Measurements from ENCODE around the gene AMZ2. TPM values are rescaled to one million over a fixed set of nuclear protein-coding genes. Genes with fewer than 3 reads are reported as not detected.
A peak's percentile ranks its signal among the peaks of the same experiment; 100 is the strongest.

The AMZ2 gene
- total RNA-seq, 1 experiment from 2014 or later: 73.7 TPM

- DNase-seq: no peak
- H3K4me3 ChIP-seq (ENCODE audit: insufficient read depth, low read depth, low read length): no peak overlapping the region
- H3K27me3 ChIP-seq (ENCODE audit: control insufficient read depth, insufficient read depth, low read length): peaks cover 1% of the 10 kb centered on the region; the same call in 1 of the 2 replicates
- no peaks in the 10 kb centered on the region for H3K36me3 ChIP-seq (replicated peaks; ENCODE audit: control insufficient read depth, insufficient read depth, low read length)
Measured at GRCh38 chr17:68298601-68299000, 50.8 kb downstream of the AMZ2 start.

GRCh38 chr17:68299817-68300216, 52.0 kb downstream of the AMZ2 start:
- no peak for DNase-seq
- no peaks in the 10 kb centered on the region for H3K27me3 ChIP-seq (ENCODE audit: control insufficient read depth, insufficient read depth, low read length)
- H3K36me3 ChIP-seq (replicated peaks; ENCODE audit: control insufficient read depth, insufficient read depth, low read length): no peaks in the 10 kb centered on the region
- H3K4me3 ChIP-seq (ENCODE audit: insufficient read depth, low read depth, low read length): no peak overlapping the region

GRCh38 chr17:68301438-68301959, 53.7 kb downstream of the AMZ2 start:
- peak; percentile 67 for DNase-seq
- no peaks in the 10 kb centered on the region for H3K36me3 ChIP-seq (replicated peaks; ENCODE audit: control insufficient read depth, insufficient read depth, low read length)
- no peak overlapping the region for H3K4me3 ChIP-seq (ENCODE audit: insufficient read depth, low read depth, low read length)
- no peaks in the 10 kb centered on the region for H3K27me3 ChIP-seq (ENCODE audit: control insufficient read depth, insufficient read depth, low read length)

GRCh38 chr17:68302066-68302564, 54.3 kb downstream of the AMZ2 start:
- no peak for DNase-seq
- Histone ChIP-seq H3K4me3 (ENCODE audit: insufficient read depth, low read depth, low read length) (no peak overlapping the region), H3K36me3 (replicated peaks; ENCODE audit: control insufficient read depth, insufficient read depth, low read length) (no peaks in the 10 kb centered on the region), H3K27me3 (ENCODE audit: control insufficient read depth, insufficient read depth, low read length) (no peaks in the 10 kb centered on the region)

GRCh38 chr17:68302666-68303065, 54.8 kb downstream of the AMZ2 start:
- Histone ChIP-seq H3K27me3 (ENCODE audit: control insufficient read depth, insufficient read depth, low read length) (no peaks in the 10 kb centered on the region), H3K4me3 (ENCODE audit: insufficient read depth, low read depth, low read length) (no peak overlapping the region), H3K36me3 (replicated peaks; ENCODE audit: control insufficient read depth, insufficient read depth, low read length) (no peaks in the 10 kb centered on the region)
- no peak for DNase-seq

- no peaks in the 10 kb centered on the region for H3K27me3 ChIP-seq (ENCODE audit: control insufficient read depth, insufficient read depth, low read length)
- H3K4me3 ChIP-seq (ENCODE audit: insufficient read depth, low read depth, low read length): no peak overlapping the region
- no peaks in the 10 kb centered on the region for H3K36me3 ChIP-seq (replicated peaks; ENCODE audit: control insufficient read depth, insufficient read depth, low read length)
- no peak for DNase-seq
Measured at GRCh38 chr17:68304706-68305105, 56.9 kb downstream of the AMZ2 start.

- H3K36me3 ChIP-seq (replicated peaks; ENCODE audit: control insufficient read depth, insufficient read depth, low read length): no peaks in the 10 kb centered on the region
Measured at GRCh38 chr17:68305142-68305541, 57.3 kb downstream of the AMZ2 start.

More at GRCh38 chr17:68305142-68305541, 57.3 kb downstream of the AMZ2 start:
- H3K27me3 ChIP-seq (ENCODE audit: control insufficient read depth, insufficient read depth, low read length): no peaks in the 10 kb centered on the region
- H3K4me3 ChIP-seq (ENCODE audit: insufficient read depth, low read depth, low read length): no peak overlapping the region
- no peak for DNase-seq

Other genes starting within 250 kb of the AMZ2 start
- 390 and 410 TPM in 2 replicates for gene KPNA2, start 212.3 kb upstream of the AMZ2 start, total RNA-seq (2014; rRNA removed; shearing (Covaris generic))
- gene SLC16A6, start 43.1 kb downstream of the AMZ2 start, total RNA-seq (2014; rRNA removed; shearing (Covaris generic)): 0.15 and 0.28 TPM in 2 replicates
- gene ARSG, start 43.5 kb downstream of the AMZ2 start, total RNA-seq (2014; rRNA removed; shearing (Covaris generic)): 15.7 and 18.8 TPM in 2 replicates
- 22.4 and 24.4 TPM in 2 replicates for gene WIPI1, start 209.5 kb downstream of the AMZ2 start, total RNA-seq (2014; rRNA removed; shearing (Covaris generic))

All from H7 (cell line).